Astrocyte (in vitro differentiated cells and primary cell): ENCODE data around the gene KRTAP1-4.
"Not testable (repeated sequence)": the region's sequence is repeated elsewhere in the genome, so short reads cannot be mapped to it uniquely, and the experiment has no call there.

Experiments
- CTCF ChIP-seq: IDR thresholded peaks from 2 replicates; pipeline ENCODE4 v1.5.1; 2011; ENCODE audit warnings: low read depth, mild to moderate bottlenecking, inconsistent platforms, low read length, moderate library complexity; ENCODE audit not compliant: insufficient read depth
- EZH2 ChIP-seq: IDR thresholded peaks from 2 replicates; pipeline ENCODE4 v1.6.1; 2012; ENCODE audit warnings: mild to moderate bottlenecking, low read length, inconsistent platforms; ENCODE audit not compliant: insufficient read depth

DNA sequence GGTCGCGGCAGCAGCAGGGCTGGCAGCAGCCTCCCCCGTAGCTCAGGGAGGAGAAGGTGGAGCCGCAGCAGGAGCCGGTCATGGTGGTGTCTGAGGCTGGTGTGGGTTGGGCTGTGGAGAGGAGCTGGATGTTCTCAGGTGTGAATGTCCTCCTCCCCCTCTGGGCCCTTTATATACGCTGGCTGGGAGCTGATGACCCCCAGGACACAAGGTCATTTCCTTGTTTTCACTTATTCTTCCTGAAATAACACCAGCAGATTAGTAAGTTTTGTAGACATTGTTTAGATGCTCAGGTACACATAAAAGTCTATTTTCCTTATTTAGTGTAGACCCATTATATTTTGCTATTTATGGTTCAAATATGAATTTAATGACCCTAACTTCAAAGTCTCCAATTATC is 25.1 kb upstream of the KRTAP1-4 start, which contains the start of gene KRTAP2-2:
- TF ChIP-seq CTCF, EZH2: not testable (repeated sequence)
